Fibroblast of lung (primary cell): ENCODE results near the gene TTLL10. TPM values are rescaled to one million over a fixed set of nuclear protein-coding genes. Genes with fewer than 3 reads are reported as not detected.

Experiments
- DNase-seq, 2 donors: peaks; one replicate each; pipeline versions ENCODE4 v3.0.0 to v3.0.0-alpha.2; 2010; ENCODE audit warnings: low read depth in 2 of 2
- H2AFZ ChIP-seq: 2 replicates; pipeline ENCODE4 v1.5.1; 2012; ENCODE audit warnings: low read length, control low read depth, inconsistent platforms
- H3K27ac ChIP-seq: 2 replicates; pipeline ENCODE4 v1.5.1; 2011; ENCODE audit warnings: low read length, control low read depth; ENCODE audit not compliant: insufficient read depth
- H3K27me3 ChIP-seq: 2 replicates; pipeline ENCODE4 v1.5.1; 2011; ENCODE audit warnings: mild to moderate bottlenecking, low read length; ENCODE audit not compliant: control insufficient read depth, insufficient read depth
- H3K36me3 ChIP-seq: 2 replicates; pipeline ENCODE4 v1.5.1; 2011; ENCODE audit warnings: low read length; ENCODE audit not compliant: control insufficient read depth, insufficient read depth
- H3K4me1 ChIP-seq: 2 replicates; pipeline ENCODE4 v1.5.1; 2011; ENCODE audit warnings: low read length; ENCODE audit not compliant: control insufficient read depth, insufficient read depth; ENCODE audit errors: extremely low read depth
- H3K4me2 ChIP-seq: 2 replicates; pipeline ENCODE4 v1.5.1; 2011; ENCODE audit warnings: low read length, control low read depth; ENCODE audit not compliant: insufficient read depth; ENCODE audit errors: extremely low read depth
- H3K4me3 ChIP-seq, 4 experiments: fragments of 200-600 bp in 1 of 4; sonication (generic) in 1 of 4; replicated peaks in 1 of 4; 2 replicates each; pipeline ENCODE4 v1.5.1; 2011 to 2016; ENCODE audit warnings: low read length in 4 of 4, low read depth in 3 of 4, mild to moderate bottlenecking in 3 of 4, control low read depth in 2 of 4, inconsistent platforms in 1 of 4, mixed read lengths in 1 of 4; ENCODE audit not compliant: insufficient read depth in 1 of 4; ENCODE audit errors: control extremely low read depth in 1 of 4
- H3K79me2 ChIP-seq: 2 replicates; pipeline ENCODE4 v1.5.1; 2012; ENCODE audit warnings: mild to moderate bottlenecking, low read length, inconsistent platforms; ENCODE audit not compliant: control insufficient read depth, insufficient read depth
- H3K9ac ChIP-seq: 2 replicates; pipeline ENCODE4 v1.5.1; 2011; ENCODE audit warnings: mild to moderate bottlenecking, low read length, control low read depth; ENCODE audit not compliant: insufficient read depth
- H3K9me3 ChIP-seq: 2 replicates; pipeline ENCODE4 v1.5.1; 2012; ENCODE audit warnings: low read depth, low read length; ENCODE audit not compliant: control insufficient read depth, insufficient read depth
- H4K20me1 ChIP-seq: 2 replicates; pipeline ENCODE4 v1.5.1; 2011; ENCODE audit warnings: low read length; ENCODE audit not compliant: control insufficient read depth, insufficient read depth; ENCODE audit errors: extremely low read depth
- CTCF ChIP-seq, 2 donors: IDR thresholded peaks in 1 of 2; conservative IDR thresholded peaks in 1 of 2; 1 replicate in 1 of 2; 2 replicates in 1 of 2; pipeline ENCODE4 v1.5.1; 2011 to 2012; ENCODE audit warnings: low read length in 2 of 2, control low read depth in 1 of 2, inconsistent platforms in 1 of 2, low read depth in 1 of 2, mild to moderate bottlenecking in 1 of 2
- EZH2 ChIP-seq: IDR thresholded peaks from 2 replicates; pipeline ENCODE4 v1.5.1; 2012; ENCODE audit warnings: low read length, control low read depth, mild to moderate bottlenecking; ENCODE audit errors: missing control alignments
- polyA minus RNA-seq: library from RNA; depleted of rRNA, polyadenylated mRNA; stranded (reverse); fragments of >200 nt; gene quantifications from 2 replicates; pipeline ENCODE4 v1.2.3, GENCODE V29; 2011; ENCODE audit warnings: low replicate concordance
- polyA plus RNA-seq, 2 donors: library from polyadenylated mRNA; depleted of rRNA in 1 of 2; stranded (reverse) in 1 of 2; unstranded in 1 of 2; fragments of >200 nt; gene quantifications; 2 replicates each; pipeline ENCODE4 v1.2.1, GENCODE V29; 2011 to 2012; ENCODE audit warnings: missing spikeins in 1 of 2
- total RNA-seq: library from RNA; depleted of rRNA; stranded (reverse); fragments of >200 nt; gene quantifications from 2 replicates; pipeline ENCODE4 v1.2.1, GENCODE V29; 2014

The TTLL10 gene
- total RNA-seq (under 0.01 TPM in 1 of 2 replicates, not detected in the other), polyA plus RNA-seq (not detected in 2 replicates), polyA minus RNA-seq (not detected in 2 replicates)
- not detected in 2 replicates for polyA plus RNA-seq (2012)

- Histone ChIP-seq H3K9ac (no peak within 1 kb of the TSS), H3K4me3 (no peak within 1 kb of the TSS), H3K27me3 (peaks cover 25% of the 10 kb centered on the region), H3K4me2 (no peak within 1 kb of the TSS), H3K9me3 (no peaks in the 10 kb centered on the region), H4K20me1 (no peaks in the 10 kb centered on the region), H3K4me1 (no peaks in the 10 kb centered on the region), H2AFZ (no peak within 1 kb of the TSS), H3K27ac (no peak within 1 kb of the TSS), H3K36me3 (no peaks in the 10 kb centered on the region), H3K79me2 (no peaks in the 10 kb centered on the region)
- no peak for DNase-seq
- TF ChIP-seq EZH2 = peak; percentile 47
- no peak for TF ChIP-seq CTCF (conservative IDR thresholded peaks at IDR 0.05 in 1 of 2, IDR thresholded peaks at IDR 0.05 in 1 of 2; ENCODE audit: low read depth in 1 of 2, low read length in 2 of 2)
Measured at GRCh38 chr1:1173793-1174415, at the start of gene TTLL10. TTLL10 (plus strand) TSS chr1:1173880; CDS start chr1:1179216, 5,336 bp downstream.

GRCh38 chr1:1124508-1124785 is 49.2 kb upstream of the TTLL10 start:
- no peak overlapping the region for H3K4me2 ChIP-seq
- TF ChIP-seq CTCF (conservative IDR thresholded peaks at IDR 0.05 in 1 of 2, IDR thresholded peaks at IDR 0.05 in 1 of 2; ENCODE audit: low read depth in 1 of 2, low read length in 2 of 2) (no peak), EZH2 (no peak)
- no peak overlapping the region for H3K9ac ChIP-seq

GRCh38 chr1:1124786-1125642 is 48.7 kb upstream of the TTLL10 start:
- DNase-seq = no peak
- Histone ChIP-seq H3K9me3 (no peaks in the 10 kb centered on the region), H3K27ac (no peak overlapping the region), H3K79me2 (no peaks in the 10 kb centered on the region), H4K20me1 (no peaks in the 10 kb centered on the region), H3K27me3 (no peaks in the 10 kb centered on the region), H3K9ac (no peak overlapping the region), H3K36me3 (no peaks in the 10 kb centered on the region), H3K4me3 (no peak overlapping the region), H2AFZ (no peak overlapping the region), H3K4me1 (no peaks in the 10 kb centered on the region), H3K4me2 (no peak overlapping the region)
- TF ChIP-seq EZH2 (no peak), CTCF (conservative IDR thresholded peaks at IDR 0.05 in 1 of 2, IDR thresholded peaks at IDR 0.05 in 1 of 2; ENCODE audit: low read depth in 1 of 2, low read length in 2 of 2) (no peak)

More at GRCh38 chr1:1124508-1124785, 49.2 kb upstream of the TTLL10 start:
- Histone ChIP-seq H3K4me1 (no peaks in the 10 kb centered on the region), H3K27me3 (no peaks in the 10 kb centered on the region), H3K9me3 (no peaks in the 10 kb centered on the region), H3K79me2 (no peaks in the 10 kb centered on the region), H4K20me1 (no peaks in the 10 kb centered on the region), H3K4me3 (no peak overlapping the region), H3K27ac (no peak overlapping the region), H3K36me3 (no peaks in the 10 kb centered on the region), H2AFZ (no peak overlapping the region)
- no peak for DNase-seq
